IMR-90 (cell line): ENCODE measurements around the gene AOC2. TPM values are rescaled to one million over a fixed set of nuclear protein-coding genes. Genes with fewer than 3 reads are reported as not detected.
A peak's percentile ranks its signal among the peaks of the same experiment; 100 is the strongest.

Experiments
- ATAC-seq: fragments of 200-7000 bp; cut with Tn5 transposase; 2 replicates; pipeline ENCODE4 v1.9.1; 2020; ENCODE audit warnings: low read depth, mild to moderate bottlenecking, moderate library complexity
- BruUV-seq: library from RNA; stranded (reverse); fragments of 400-500 nt; replicated peaks from 2 replicates; lab custom pipeline; 2021; lab: Mats Ljungman, UMichigan
- CTCF ChIA-PET: fragments of 300-600 bp; formaldehyde crosslinking; extraction: SDS; loops from one replicate; lab custom pipeline; 2021; ENCODE audit warnings: antibody characterized with exemption; lab: Yijun Ruan, JAX
- POLR2A ChIA-PET: fragments of 300-600 bp; sonication (Branson Sonifier 250); formaldehyde crosslinking; loops from one replicate; lab custom pipeline; 2022; ENCODE audit warnings: antibody characterized with exemption; ENCODE audit not compliant: unreplicated experiment; lab: Charles Lee
- DNase-seq: peaks from one replicate; pipeline ENCODE4 v3.0.0; 2013
- H2AFZ ChIP-seq: replicated peaks from 2 replicates; pipeline ENCODE3; 2013; ENCODE audit warnings: low read length, mild to moderate bottlenecking; ENCODE audit not compliant: poor library complexity
- H2AK5ac ChIP-seq: 2 replicates; pipeline ENCODE4 v1.6.1; 2013; ENCODE audit warnings: low read depth, low read length, inconsistent platforms
- H2AK9ac ChIP-seq: replicated peaks from 2 replicates; pipeline ENCODE3; 2013; ENCODE audit warnings: mild to moderate bottlenecking, low read depth, low read length, moderate library complexity; ENCODE audit not compliant: poor library complexity
- H2BK120ac ChIP-seq: 2 replicates; pipeline ENCODE4 v1.6.1; 2013; ENCODE audit warnings: low read depth, low read length, inconsistent platforms
- H2BK15ac ChIP-seq: 3 replicates; pipeline ENCODE4 v1.6.1; 2013; ENCODE audit warnings: low read depth, low read length, inconsistent platforms
- H2BK20ac ChIP-seq: 2 replicates; pipeline ENCODE4 v1.6.1; 2013; ENCODE audit warnings: low read depth, mild to moderate bottlenecking, inconsistent platforms, low read length, moderate library complexity
- H2BK5ac ChIP-seq: 2 replicates; pipeline ENCODE4 v1.6.1; 2013; ENCODE audit warnings: mild to moderate bottlenecking, low read depth, low read length, inconsistent platforms; ENCODE audit not compliant: poor library complexity, severe bottlenecking
- H3K14ac ChIP-seq: replicated peaks from 2 replicates; pipeline ENCODE4 v1.6.1; 2013; ENCODE audit warnings: low read depth, low read length, inconsistent platforms
- H3K18ac ChIP-seq: 2 replicates; pipeline ENCODE4 v1.6.1; 2013; ENCODE audit warnings: low read depth, low read length, control low read depth
- H3K23ac ChIP-seq: 2 replicates; pipeline ENCODE4 v1.6.1; 2013; ENCODE audit warnings: low read depth, low read length, inconsistent platforms
- H3K27ac ChIP-seq: 2 replicates; pipeline ENCODE4 v1.5.1; 2013; ENCODE audit warnings: mild to moderate bottlenecking, control low read depth, low read length; ENCODE audit not compliant: insufficient read depth
- H3K27me3 ChIP-seq: 2 replicates; pipeline ENCODE4 v1.6.1; 2013; ENCODE audit warnings: low read length; ENCODE audit not compliant: control insufficient read depth, insufficient read depth
- H3K36me3 ChIP-seq: 2 replicates; pipeline ENCODE4 v1.6.1; 2013; ENCODE audit warnings: low read length, mixed read lengths; ENCODE audit not compliant: control insufficient read depth, insufficient read depth
- H3K4ac ChIP-seq: 2 replicates; pipeline ENCODE4 v1.6.1; 2013; ENCODE audit warnings: low read depth, low read length, inconsistent platforms
- H3K4me1 ChIP-seq: 2 replicates; pipeline ENCODE4 v1.6.1; 2013; ENCODE audit warnings: low read length, mixed read lengths; ENCODE audit not compliant: control insufficient read depth, insufficient read depth
- H3K4me2 ChIP-seq: 2 replicates; pipeline ENCODE4 v1.6.1; 2013; ENCODE audit warnings: low read depth, mild to moderate bottlenecking, control low read depth, low read length, moderate library complexity
- H3K4me3 ChIP-seq: 2 replicates; pipeline ENCODE4 v1.5.1; 2013; ENCODE audit warnings: low read depth, mild to moderate bottlenecking, control low read depth, low read length, moderate library complexity; ENCODE audit not compliant: insufficient read depth
- H3K56ac ChIP-seq: 2 replicates; pipeline ENCODE4 v1.6.1; 2013; ENCODE audit warnings: low read length, inconsistent platforms; ENCODE audit not compliant: insufficient read depth; ENCODE audit errors: extremely low read depth
- H3K79me1 ChIP-seq, 2 experiments: 2 replicates each; pipeline ENCODE4 v1.6.1; 2013; ENCODE audit warnings: low read length in 2 of 2, inconsistent platforms in 1 of 2, low read depth in 1 of 2
- H3K9ac ChIP-seq: 2 replicates; pipeline ENCODE4 v1.6.1; 2013; ENCODE audit warnings: low read depth, low read length, control low read depth
- H3K9me1 ChIP-seq: 2 replicates; pipeline ENCODE4 v1.6.1; 2013; ENCODE audit warnings: low read length, inconsistent platforms; ENCODE audit not compliant: insufficient read depth
- H3K9me3 ChIP-seq: 2 replicates; pipeline ENCODE4 v1.6.1; 2013; ENCODE audit warnings: low read length; ENCODE audit not compliant: control insufficient read depth, insufficient read depth
- H4K20me1 ChIP-seq: 2 replicates; pipeline ENCODE4 v1.6.1; 2013; ENCODE audit warnings: low read length, inconsistent platforms; ENCODE audit not compliant: insufficient read depth
- H4K5ac ChIP-seq: 2 replicates; pipeline ENCODE4 v1.6.1; 2013; ENCODE audit warnings: mild to moderate bottlenecking, low read depth, low read length, control low read depth
- H4K8ac ChIP-seq, 2 experiments: 2 replicates each; pipeline ENCODE4 v1.6.1; 2013; ENCODE audit warnings: low read depth in 2 of 2, low read length in 2 of 2, control low read depth in 1 of 2, inconsistent platforms in 1 of 2
- H4K91ac ChIP-seq: 2 replicates; pipeline ENCODE4 v1.6.1; 2013; ENCODE audit warnings: low read depth, low read length, inconsistent platforms; ENCODE audit not compliant: insufficient read depth
- RCOR1 ChIP-seq: IDR thresholded peaks from 2 replicates; pipeline ENCODE4 v1.6.1; 2012; ENCODE audit warnings: mild to moderate bottlenecking, low read length, improper control_type of control experiment; ENCODE audit not compliant: insufficient replicate concordance
- WGBS, 2 experiments: methylation state at CpG; one replicate each; pipeline versions ENCODE4 v1.1.5 to v1.1.7; 2013; ENCODE audit warnings: missing lambda C conversion rate in 2 of 2; ENCODE audit not compliant: insufficient read length in 1 of 2; ENCODE audit errors: extremely low coverage in 2 of 2; 5-methylcytosine and 5-hydroxymethylcytosine counted together
- dilution Hi-C: fragments of 300-500 bp; cut with HindIII; formaldehyde crosslinking; loops from one replicate; pipeline ENCODE4 v1.14.3; 2018; ENCODE audit warnings: low sequenced_read_pairs; ENCODE audit not compliant: unreplicated experiment
- in situ Hi-C: fragments of 300-500 bp; cut with MboI; formaldehyde crosslinking; loops from 3 replicates; pipeline ENCODE4 v1.14.3; 2019; ENCODE audit warnings: low sequenced_read_pairs, inconsistent platforms, mixed read lengths
- intact Hi-C: fragments of 100-400 bp; cut with micrococcal nuclease; formaldehyde crosslinking; loops from 2 replicates; pipeline ENCODE4 v1.10.0; 2022
- polyA plus RNA-seq, 3 experiments: library from polyadenylated mRNA; depleted of rRNA; stranded (reverse); fragments of >200 nt; gene quantifications; 2 replicates each; pipeline ENCODE4 v1.2.3, GENCODE V29; 2012; ENCODE audit warnings: low replicate concordance in 1 of 3
- total RNA-seq: library from RNA; depleted of rRNA; stranded (reverse); fragments of >200 nt; gene quantifications from 2 replicates; pipeline ENCODE4 v1.2.3, GENCODE V29; 2012
- TF ChIP-seq, protein P1 (sequence below): fragments of 150-350 bp; IDR thresholded peaks from 2 replicates; pipeline ENCODE4 v1.6.1; 2017; ENCODE audit warnings: mild to moderate bottlenecking, antibody characterized with exemption, low read length, low read depth

The AOC2 gene
- total and polyA plus RNA-seq, 2 of the 4 experiments (the other 2 are of a cell fraction), result 0.36 to 0.41 TPM

- Histone ChIP-seq H4K8ac (no peak overlapping the region), H3K27ac (no peak overlapping the region), H3K9me3 (no peaks in the 10 kb centered on the region), H4K5ac (no peak overlapping the region), H3K4me1 (peaks cover 6% of the 10 kb centered on the region; the same call in 1 of the 2 replicates), H2BK5ac (no peak overlapping the region), H2BK15ac (no peak overlapping the region; the same call in 2 of the 3 replicates), H2BK120ac (no peak overlapping the region), H3K14ac (0 out of 2 replicates have a peak overlapping the region, but pooled peaks have one; percentile 9), H3K9ac (no peak overlapping the region), H2BK20ac (no peak overlapping the region), H4K20me1 (no peaks in the 10 kb centered on the region), H3K4ac (no peak overlapping the region), H3K4me2 (no peak overlapping the region), H3K9me1 (peaks cover 7% of the 10 kb centered on the region; the same call in 1 of the 2 replicates), H2AK5ac (0 out of 2 replicates have a peak overlapping the region, but pooled peaks have one; percentile 38), H2AFZ (no peak overlapping the region), H3K36me3 (no peaks in the 10 kb centered on the region), H3K23ac (no peak overlapping the region), H4K91ac (no peak overlapping the region), H3K18ac (no peak overlapping the region), H2AK9ac (no peak overlapping the region), H3K27me3 (peaks cover 7% of the 10 kb centered on the region), H3K4me3 (no peak overlapping the region), H3K79me1 (no peaks in the 10 kb centered on the region), H3K56ac (no peak overlapping the region)
- ChIA-PET CTCF (no interaction called here), POLR2A (no interaction called here)
- no TSS peak for BruUV-seq
- WGBS, 2 experiments, result 100% methylated on average over 1 of the region's 12 CpGs; no CpG with 5 or more reads in 1 of the 2 experiments
- dilution Hi-C loops (no loop called here), in situ Hi-C loops (loop anchor here (25.0 kb wide), 1 partner anchor 418 kb away; no protein-coding TSS in a partner anchor), intact Hi-C loops (no loop called here)
- TF ChIP-seq, protein P1, sequence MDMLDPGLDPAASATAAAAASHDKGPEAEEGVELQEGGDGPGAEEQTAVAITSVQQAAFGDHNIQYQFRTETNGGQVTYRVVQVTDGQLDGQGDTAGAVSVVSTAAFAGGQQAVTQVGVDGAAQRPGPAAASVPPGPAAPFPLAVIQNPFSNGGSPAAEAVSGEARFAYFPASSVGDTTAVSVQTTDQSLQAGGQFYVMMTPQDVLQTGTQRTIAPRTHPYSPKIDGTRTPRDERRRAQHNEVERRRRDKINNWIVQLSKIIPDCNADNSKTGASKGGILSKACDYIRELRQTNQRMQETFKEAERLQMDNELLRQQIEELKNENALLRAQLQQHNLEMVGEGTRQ, result no peak
- no peak for TF ChIP-seq RCOR1
- no peak for DNase-seq
- no peak for ATAC-seq
Measured at GRCh38 chr17:42894283-42895184, 50.2 kb downstream of the AOC2 start.
